Measurements from ENCODE around the gene DLL1. TPM values are rescaled to one million over a fixed set of nuclear protein-coding genes. Genes with fewer than 3 reads are reported as not detected.

DLL1 gene
- total RNA-seq, 3 donors from 2014 or later = 11.0 to 24.0 (median 16.5) TPM

DNA sequence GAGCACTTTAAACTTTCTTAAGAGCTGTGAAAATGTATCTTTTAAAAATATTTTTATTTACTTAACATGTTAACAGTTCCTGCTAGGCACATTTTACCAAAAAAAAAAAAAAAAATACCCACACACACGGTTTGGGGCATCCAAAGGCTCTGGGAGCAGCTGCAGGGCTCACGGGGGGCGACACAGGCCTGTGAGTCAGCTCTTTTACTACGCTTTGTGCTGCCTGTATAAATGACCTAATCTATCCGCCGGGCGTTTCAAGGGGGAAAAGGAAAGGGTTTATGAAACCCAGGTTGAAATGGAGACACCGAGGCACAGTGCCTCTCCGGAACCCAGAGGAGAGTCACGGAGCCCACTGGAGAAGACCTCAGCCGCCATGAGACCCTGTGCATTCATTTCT lies 40.4 kb downstream of the DLL1 start:
- TF ChIP-seq, protein P1, sequence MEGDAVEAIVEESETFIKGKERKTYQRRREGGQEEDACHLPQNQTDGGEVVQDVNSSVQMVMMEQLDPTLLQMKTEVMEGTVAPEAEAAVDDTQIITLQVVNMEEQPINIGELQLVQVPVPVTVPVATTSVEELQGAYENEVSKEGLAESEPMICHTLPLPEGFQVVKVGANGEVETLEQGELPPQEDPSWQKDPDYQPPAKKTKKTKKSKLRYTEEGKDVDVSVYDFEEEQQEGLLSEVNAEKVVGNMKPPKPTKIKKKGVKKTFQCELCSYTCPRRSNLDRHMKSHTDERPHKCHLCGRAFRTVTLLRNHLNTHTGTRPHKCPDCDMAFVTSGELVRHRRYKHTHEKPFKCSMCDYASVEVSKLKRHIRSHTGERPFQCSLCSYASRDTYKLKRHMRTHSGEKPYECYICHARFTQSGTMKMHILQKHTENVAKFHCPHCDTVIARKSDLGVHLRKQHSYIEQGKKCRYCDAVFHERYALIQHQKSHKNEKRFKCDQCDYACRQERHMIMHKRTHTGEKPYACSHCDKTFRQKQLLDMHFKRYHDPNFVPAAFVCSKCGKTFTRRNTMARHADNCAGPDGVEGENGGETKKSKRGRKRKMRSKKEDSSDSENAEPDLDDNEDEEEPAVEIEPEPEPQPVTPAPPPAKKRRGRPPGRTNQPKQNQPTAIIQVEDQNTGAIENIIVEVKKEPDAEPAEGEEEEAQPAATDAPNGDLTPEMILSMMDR (IDR thresholded peaks at IDR 0.05) = no peak
- intact Hi-C loops (cut with DNase I, micrococcal nuclease) = no loop called here
- DNase-seq (no peak), ATAC-seq (no peak)
- Histone ChIP-seq H3K4me3 (no peak overlapping the region), H3K9me3 (no peaks in the 10 kb centered on the region), H3K4me1 (ENCODE audit: low read depth) (no peaks in the 10 kb centered on the region), H3K36me3 (ENCODE audit: low read depth) (no peaks in the 10 kb centered on the region)

DNA sequence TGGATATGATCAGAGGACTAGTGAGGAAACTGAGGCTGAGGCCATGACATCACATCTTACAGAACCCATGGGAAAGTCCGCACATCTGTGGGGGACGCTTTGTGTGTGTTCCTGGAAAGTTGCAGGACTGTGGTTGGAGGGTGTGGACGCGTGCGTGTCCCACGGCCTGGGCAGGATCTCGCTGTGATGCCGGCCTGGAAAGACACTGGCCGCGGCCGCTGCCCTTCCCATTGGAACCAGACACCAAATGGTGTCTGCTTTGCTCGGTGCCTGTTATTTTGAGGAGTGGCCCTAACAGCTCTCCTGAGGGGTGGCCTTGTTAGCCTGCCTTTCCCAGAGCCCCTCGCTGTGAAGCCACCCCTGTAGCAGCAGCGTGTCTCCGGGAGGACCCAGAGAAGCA lies 41.1 kb downstream of the DLL1 start:
- intact Hi-C loops (cut with DNase I, micrococcal nuclease) = no loop called here
- ATAC-seq (no peak), DNase-seq (no peak)
- H3K4me1 ChIP-seq (ENCODE audit: low read depth) = no peaks in the 10 kb centered on the region
- no peaks in the 10 kb centered on the region for H3K9me3 ChIP-seq
- TF ChIP-seq, protein P1 (IDR thresholded peaks at IDR 0.05) = no peak
- H3K36me3 ChIP-seq (ENCODE audit: low read depth) = no peaks in the 10 kb centered on the region
- H3K4me3 ChIP-seq = no peak overlapping the region

DNA sequence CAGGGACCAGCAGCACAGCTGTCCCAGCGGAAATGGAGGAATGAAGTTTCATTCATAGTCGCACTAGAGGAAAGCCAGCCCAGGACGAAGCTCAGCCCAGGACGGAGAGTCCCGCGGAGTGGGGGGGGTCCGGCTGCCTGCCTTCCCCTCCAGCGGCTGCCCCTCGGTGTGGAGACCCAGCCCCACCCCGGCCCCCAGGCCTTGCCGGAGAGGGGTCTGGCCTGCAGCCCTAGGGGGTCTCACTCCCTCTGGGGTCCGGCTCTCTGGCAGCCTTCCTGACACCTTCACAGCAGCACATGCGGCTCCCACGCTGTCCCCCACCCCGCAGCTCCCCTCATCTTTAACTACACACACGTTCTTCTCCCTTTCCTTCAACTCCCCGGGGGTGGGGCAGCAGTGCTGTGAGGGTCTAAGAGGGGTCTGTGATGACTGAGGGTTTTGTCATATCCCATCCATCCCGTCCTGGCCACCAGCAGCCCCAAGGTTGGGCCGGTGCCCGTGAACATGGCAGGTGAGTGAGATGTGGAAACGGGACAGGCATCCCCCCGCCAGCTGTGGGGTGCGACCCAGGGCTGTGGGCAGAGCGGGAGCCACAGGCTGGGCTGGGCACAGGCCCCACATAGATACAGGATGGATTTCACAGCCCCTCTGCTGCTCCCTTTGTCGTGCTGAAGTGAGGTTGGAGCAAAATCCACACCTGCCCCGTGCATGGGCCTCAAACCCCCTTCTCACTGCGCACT lies 41.8 kb downstream of the DLL1 start:
- TF ChIP-seq, protein P1 (IDR thresholded peaks at IDR 0.05) = no peak
- Histone ChIP-seq H3K4me3 (no peak overlapping the region), H3K9me3 (no peaks in the 10 kb centered on the region), H3K4me1 (ENCODE audit: low read depth) (no peaks in the 10 kb centered on the region), H3K36me3 (ENCODE audit: low read depth) (no peaks in the 10 kb centered on the region)
- ATAC-seq = no peak
- intact Hi-C loops (cut with DNase I, micrococcal nuclease) = no loop called here
- no peak for DNase-seq

DNA sequence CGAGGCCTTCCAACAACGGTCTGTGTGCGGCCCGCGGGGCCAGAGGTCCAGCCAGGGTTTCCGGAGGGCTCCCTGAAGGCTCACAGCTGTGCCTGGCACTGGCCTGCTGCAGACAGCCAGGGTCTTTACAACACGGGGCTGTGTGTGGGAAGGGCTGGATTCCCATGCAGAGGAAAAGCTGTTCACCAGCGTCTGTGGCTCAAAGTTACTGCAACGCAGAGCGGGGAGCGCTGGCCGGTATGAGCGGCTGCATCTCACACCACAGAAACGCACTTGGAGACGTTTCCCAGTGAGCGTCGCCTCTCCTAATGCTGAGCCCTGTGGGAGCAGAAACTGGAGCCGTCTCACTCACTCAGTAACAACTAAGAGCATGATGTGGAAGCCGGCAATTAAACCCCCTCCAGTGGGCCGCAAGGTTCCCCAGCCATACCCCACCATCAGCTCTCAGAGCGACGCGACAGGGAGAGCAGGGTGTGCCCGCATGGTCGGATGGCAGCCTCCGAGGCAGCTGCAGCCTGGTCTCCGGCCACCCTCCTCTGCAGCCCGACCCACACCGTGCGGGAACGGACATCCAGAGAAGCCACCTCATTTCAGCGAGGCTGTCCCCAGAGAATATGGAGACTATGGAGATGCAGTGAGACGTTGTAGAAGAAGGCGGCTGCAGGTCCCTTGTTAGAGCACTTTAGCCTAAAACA lies 42.6 kb downstream of the DLL1 start:
- intact Hi-C loops (cut with DNase I, micrococcal nuclease) = no loop called here
- no peaks in the 10 kb centered on the region for H3K36me3 ChIP-seq (ENCODE audit: low read depth)
- no peaks in the 10 kb centered on the region for H3K4me1 ChIP-seq (ENCODE audit: low read depth)
- DNase-seq (no peak), ATAC-seq (no peak)
- H3K9me3 ChIP-seq = no peaks in the 10 kb centered on the region
- TF ChIP-seq, protein P1 (IDR thresholded peaks at IDR 0.05) = no peak
- H3K4me3 ChIP-seq = no peak overlapping the region

DNA sequence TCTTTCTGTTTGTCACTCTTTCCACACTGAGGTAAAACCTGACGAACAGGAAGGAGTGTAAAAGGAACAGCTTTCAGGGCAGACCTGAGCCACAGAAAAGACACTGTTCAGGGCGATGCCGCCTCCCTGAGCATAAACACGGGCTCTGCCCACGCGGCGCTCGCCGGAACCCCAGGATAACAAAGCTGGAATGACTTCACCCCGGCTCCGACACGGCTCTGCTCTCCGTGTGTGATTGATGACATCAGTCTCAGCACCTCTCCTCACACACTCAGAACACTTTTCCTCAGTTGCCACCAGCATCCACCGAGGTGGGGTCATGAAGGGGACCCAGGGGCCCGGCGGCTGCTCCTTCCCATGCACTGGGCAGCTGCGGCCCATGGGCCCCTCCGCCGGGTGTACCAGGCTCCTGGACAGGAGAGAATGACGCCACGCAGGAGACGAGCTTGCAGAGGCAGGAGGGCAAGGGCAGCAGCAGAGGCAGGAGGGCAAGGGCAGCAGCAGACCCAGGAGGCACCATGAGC lies 43.6 kb downstream of the DLL1 start:
- TF ChIP-seq, protein P1 (IDR thresholded peaks at IDR 0.05) = no peak

More for the DNA sequence above, 43.6 kb downstream of the DLL1 start:
- no peaks in the 10 kb centered on the region for H3K9me3 ChIP-seq
- no peak for DNase-seq
- no peaks in the 10 kb centered on the region for H3K36me3 ChIP-seq (ENCODE audit: low read depth)
- intact Hi-C loops (cut with DNase I, micrococcal nuclease) = no loop called here
- ATAC-seq = no peak
- H3K4me1 ChIP-seq (ENCODE audit: low read depth) = no peaks in the 10 kb centered on the region
- no peak overlapping the region for H3K4me3 ChIP-seq

Measured in mucosa of descending colon (tissue), 3 donors.